ENCODE measurements around the gene IGSF1.

GRCh38 chrX:131330735-131331134 lies 41.6 kb upstream of the IGSF1 start:
- TF ChIP-seq POLR2AphosphoS5 (IDR thresholded peaks at IDR 0.05; ENCODE audit: low read depth, low read length) (no peak), CTCF (IDR thresholded peaks at IDR 0.05) (no peak)

Measured in Panc1 (cell line).